Dendritic cell treated with granulocyte-macrophage colony-stimulating factor and Interleukin-4, amounts not matched to agents 40 ng/mL and 50 ng/mL, for 4 days (primary cell): ENCODE data around the gene SPATC1L.
"Not testable (repeated sequence)": the region's sequence is repeated elsewhere in the genome, so short reads cannot be mapped to it uniquely, and the experiment has no call there.

Source experiments
- H3K27ac Mint-ChIP-seq: one replicate; pipeline ENCODE4 v1.8.0; 2022; ENCODE audit warnings: mild to moderate bottlenecking, mixed read lengths
- H3K27me3 Mint-ChIP-seq: one replicate; pipeline ENCODE4 v1.8.0; 2022; ENCODE audit warnings: mild to moderate bottlenecking, mixed read lengths
- H3K36me3 Mint-ChIP-seq: one replicate; pipeline ENCODE4 v1.8.0; 2022; ENCODE audit warnings: low read depth, mixed read lengths
- H3K4me1 Mint-ChIP-seq: one replicate; pipeline ENCODE4 v1.8.0; 2022; ENCODE audit warnings: low read depth, mixed read lengths
- H3K4me3 Mint-ChIP-seq: one replicate; pipeline ENCODE4 v1.8.0; 2022; ENCODE audit warnings: mild to moderate bottlenecking, moderate library complexity, mixed read lengths
- H3K9me3 Mint-ChIP-seq: one replicate; pipeline ENCODE4 v1.8.0; 2022; ENCODE audit warnings: mixed read lengths
- intact Hi-C: fragments of 100-400 bp; cut with micrococcal nuclease; formaldehyde crosslinking; loops from one replicate; pipeline ENCODE4 v1.15.0; 2022

The SPATC1L gene

GRCh38 chr21:46185716-46186115 is 1.5 kb upstream of the SPATC1L start:
- peaks cover 20% of the 10 kb centered on the region for H3K4me1 Mint-ChIP-seq
- H3K36me3 Mint-ChIP-seq: peaks cover 15% of the 10 kb centered on the region
- no peaks in the 10 kb centered on the region for H3K9me3 Mint-ChIP-seq
- H3K27me3 Mint-ChIP-seq: no peaks in the 10 kb centered on the region
- H3K27ac Mint-ChIP-seq: no peak overlapping the region
- intact Hi-C loops: loop anchor here (2.0 kb wide), 1 partner anchor 43 kb away; the partner anchor contains the start of gene LSS
- no peak overlapping the region for H3K4me3 Mint-ChIP-seq

- Mint-ChIP-seq H3K4me1 (peaks cover 28% of the 10 kb centered on the region), H3K9me3 (no peaks in the 10 kb centered on the region), H3K27ac (peak overlapping the region; percentile 79), H3K36me3 (peaks cover 8% of the 10 kb centered on the region), H3K4me3 (peak overlapping the region; percentile 91), H3K27me3 (no peaks in the 10 kb centered on the region)
- intact Hi-C loops: loop anchor here (2.0 kb wide), 1 partner anchor 44 kb away; the partner anchor contains the start of gene LSS
These were observed 631 bp upstream of the SPATC1L start for GRCh38 chr21:46184625-46185555.

GRCh38 chr21:46183337-46183909 is 836 bp downstream of the SPATC1L start:
- H3K36me3 Mint-ChIP-seq, intact Hi-C loops, H3K27me3 Mint-ChIP-seq, H3K9me3 Mint-ChIP-seq: not testable (repeated sequence)
- Mint-ChIP-seq H3K4me1 (peaks cover 23% of the 10 kb centered on the region), H3K27ac (peak overlapping the region; percentile 52), H3K4me3 (peak overlapping the region; percentile 73)

- Mint-ChIP-seq H3K27me3 (no peaks in the 10 kb centered on the region), H3K9me3 (no peaks in the 10 kb centered on the region), H3K4me1 (peaks cover 21% of the 10 kb centered on the region), H3K4me3 (peak overlapping the region; percentile 73), H3K36me3 (no peaks in the 10 kb centered on the region), H3K27ac (peak overlapping the region; percentile 52)
- intact Hi-C loops: no loop called here
These were observed 1.5 kb downstream of the SPATC1L start for GRCh38 chr21:46182548-46183336.

GRCh38 chr21:46181953-46182547 is 2.2 kb downstream of the SPATC1L start:
- no peak overlapping the region for H3K27ac Mint-ChIP-seq
- no peaks in the 10 kb centered on the region for H3K9me3 Mint-ChIP-seq
- H3K27me3 Mint-ChIP-seq: no peaks in the 10 kb centered on the region
- intact Hi-C loops: no loop called here
- no peaks in the 10 kb centered on the region for H3K36me3 Mint-ChIP-seq
- H3K4me3 Mint-ChIP-seq: no peak overlapping the region
- H3K4me1 Mint-ChIP-seq: peaks cover 21% of the 10 kb centered on the region

- Mint-ChIP-seq H3K4me3 (no peak overlapping the region), H3K27me3 (no peaks in the 10 kb centered on the region), H3K36me3 (no peaks in the 10 kb centered on the region), H3K27ac (no peak overlapping the region), H3K9me3 (peaks cover 3% of the 10 kb centered on the region), H3K4me1 (peaks cover 21% of the 10 kb centered on the region)
- intact Hi-C loops: no loop called here
These were observed 2.8 kb downstream of the SPATC1L start for GRCh38 chr21:46181436-46181835.

- Mint-ChIP-seq H3K27me3 (peaks cover 1% of the 10 kb centered on the region), H3K9me3 (peaks cover 5% of the 10 kb centered on the region), H3K4me1 (peaks cover 21% of the 10 kb centered on the region), H3K36me3 (no peaks in the 10 kb centered on the region), H3K4me3 (no peak overlapping the region), H3K27ac (no peak overlapping the region)
- intact Hi-C loops: no loop called here
These were observed 3.4 kb downstream of the SPATC1L start for GRCh38 chr21:46180778-46181391.

- Mint-ChIP-seq H3K9me3 (peaks cover 5% of the 10 kb centered on the region), H3K4me3 (no peak overlapping the region), H3K4me1 (peaks cover 21% of the 10 kb centered on the region), H3K27me3 (peaks cover 1% of the 10 kb centered on the region), H3K36me3 (no peaks in the 10 kb centered on the region), H3K27ac (peak overlapping the region; percentile 25)
- intact Hi-C loops: no loop called here
These were observed 4.1 kb downstream of the SPATC1L start for GRCh38 chr21:46180079-46180722.

- H3K36me3 Mint-ChIP-seq: no peaks in the 10 kb centered on the region
- H3K4me1 Mint-ChIP-seq: peaks cover 21% of the 10 kb centered on the region
- peaks cover 1% of the 10 kb centered on the region for H3K27me3 Mint-ChIP-seq
- intact Hi-C loops: no loop called here
- peaks cover 10% of the 10 kb centered on the region for H3K9me3 Mint-ChIP-seq
- H3K4me3 Mint-ChIP-seq: no peak overlapping the region
- no peak overlapping the region for H3K27ac Mint-ChIP-seq
These were observed 4.6 kb downstream of the SPATC1L start for GRCh38 chr21:46179708-46180078.

- intact Hi-C loops: no loop called here
- H3K9me3 Mint-ChIP-seq: peaks cover 17% of the 10 kb centered on the region
- H3K4me1 Mint-ChIP-seq: peaks cover 18% of the 10 kb centered on the region
These were observed 5.3 kb downstream of the SPATC1L start for GRCh38 chr21:46178961-46179360.

GRCh38 chr21:46176443-46177129 is 7.7 kb downstream of the SPATC1L start:
- H3K9me3 Mint-ChIP-seq: peaks cover 21% of the 10 kb centered on the region
- H3K27me3 Mint-ChIP-seq, intact Hi-C loops, H3K4me3 Mint-ChIP-seq, H3K36me3 Mint-ChIP-seq, H3K27ac Mint-ChIP-seq, H3K4me1 Mint-ChIP-seq: not testable (repeated sequence)

More at GRCh38 chr21:46178961-46179360, 5.3 kb downstream of the SPATC1L start:
- Mint-ChIP-seq H3K27ac (no peak overlapping the region), H3K36me3 (no peaks in the 10 kb centered on the region), H3K4me3 (no peak overlapping the region), H3K27me3 (peaks cover 1% of the 10 kb centered on the region)

GRCh38 chr21:46173573-46173972 is 10.7 kb downstream of the SPATC1L start:
- Mint-ChIP-seq H3K27me3 (peaks cover 1% of the 10 kb centered on the region), H3K4me3 (no peak overlapping the region), H3K36me3 (no peaks in the 10 kb centered on the region), H3K27ac (no peak overlapping the region), H3K9me3 (peaks cover 21% of the 10 kb centered on the region), H3K4me1 (no peaks in the 10 kb centered on the region)
- intact Hi-C loops: no loop called here
